ENCODE data around the gene EID3.
"Not testable (repeated sequence)": the region's sequence is repeated elsewhere in the genome, so short reads cannot be mapped to it uniquely, and the experiment has no call there.

The EID3 gene

DNA sequence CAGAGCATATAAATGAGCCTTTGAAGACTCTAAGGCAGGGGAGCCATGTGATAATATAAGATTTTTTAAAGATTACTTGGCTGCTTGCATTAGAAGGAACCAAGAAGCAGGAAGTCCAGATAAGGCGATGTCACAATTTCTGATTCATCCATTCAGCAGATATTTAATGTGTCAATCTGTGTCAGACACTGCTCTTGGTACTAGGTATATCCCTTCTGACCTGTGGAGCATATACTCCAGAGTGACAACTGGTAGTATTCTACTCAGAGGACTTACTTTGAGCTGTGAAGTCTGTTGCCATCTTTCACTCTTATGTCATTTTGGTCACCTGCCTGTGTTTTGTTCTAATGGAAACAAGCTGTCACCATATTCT lies 10.7 kb downstream of the EID3 start:
- DNase-seq = no peak

DNA sequence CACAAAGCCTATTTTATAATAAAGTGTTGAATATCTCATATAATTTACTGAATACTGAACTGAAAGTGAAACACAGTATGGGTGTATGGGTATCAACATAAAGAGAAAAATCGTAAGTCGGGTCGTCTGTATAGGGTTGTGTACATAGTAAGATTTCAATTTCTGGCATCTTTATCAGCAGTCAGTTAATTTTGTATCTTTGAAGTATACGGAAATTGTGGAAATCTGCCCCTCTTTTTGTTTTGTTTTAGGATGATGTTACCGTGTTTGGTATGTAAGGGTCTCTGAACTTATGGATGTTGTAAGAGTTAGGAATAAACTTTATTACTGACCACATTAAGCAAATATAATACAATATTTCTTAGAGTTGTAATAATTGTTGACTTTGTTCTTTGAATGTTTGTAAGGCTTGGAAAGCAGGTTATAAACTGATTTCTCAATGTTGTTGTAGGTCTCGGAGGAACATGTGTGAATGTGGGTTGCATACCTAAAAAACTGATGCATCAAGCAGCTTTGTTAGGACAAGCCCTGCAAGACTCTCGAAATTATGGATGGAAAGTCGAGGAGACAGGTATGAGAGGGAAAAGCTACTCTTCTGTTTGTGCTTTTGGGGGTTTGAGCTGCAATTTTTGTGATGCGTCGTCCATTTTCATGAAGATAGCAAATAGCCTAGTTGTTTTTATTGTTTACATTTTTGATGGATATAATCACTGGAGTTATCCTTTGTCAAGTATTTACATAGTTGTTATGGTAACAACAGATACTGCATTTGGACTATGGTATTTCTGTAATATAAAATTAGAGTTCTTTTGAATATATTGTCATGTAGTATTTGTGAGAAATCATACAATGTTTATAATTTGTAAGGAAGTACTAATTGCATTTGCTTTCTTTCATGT lies 12.0 kb downstream of the EID3 start:
- no peak for DNase-seq

DNA sequence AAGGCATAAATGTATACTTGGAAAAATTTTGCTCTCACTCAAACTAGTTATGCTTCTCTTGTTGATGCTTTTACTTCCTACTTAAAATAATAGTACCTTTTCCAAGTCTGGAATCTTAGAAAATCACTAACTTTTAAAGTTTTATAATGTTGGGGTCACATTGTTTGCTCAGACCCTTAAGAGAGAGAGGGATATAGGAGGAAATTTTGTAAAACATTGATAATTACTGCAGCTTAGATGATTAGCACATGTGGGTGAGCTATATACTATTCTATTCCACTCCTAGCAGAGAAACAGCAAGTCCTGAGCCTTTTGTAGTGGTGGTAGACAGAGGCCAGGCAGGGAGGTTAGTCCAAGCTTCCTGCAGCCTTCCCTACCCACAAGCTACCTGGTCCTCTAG lies 13.4 kb downstream of the EID3 start:
- no peak for DNase-seq

DNA sequence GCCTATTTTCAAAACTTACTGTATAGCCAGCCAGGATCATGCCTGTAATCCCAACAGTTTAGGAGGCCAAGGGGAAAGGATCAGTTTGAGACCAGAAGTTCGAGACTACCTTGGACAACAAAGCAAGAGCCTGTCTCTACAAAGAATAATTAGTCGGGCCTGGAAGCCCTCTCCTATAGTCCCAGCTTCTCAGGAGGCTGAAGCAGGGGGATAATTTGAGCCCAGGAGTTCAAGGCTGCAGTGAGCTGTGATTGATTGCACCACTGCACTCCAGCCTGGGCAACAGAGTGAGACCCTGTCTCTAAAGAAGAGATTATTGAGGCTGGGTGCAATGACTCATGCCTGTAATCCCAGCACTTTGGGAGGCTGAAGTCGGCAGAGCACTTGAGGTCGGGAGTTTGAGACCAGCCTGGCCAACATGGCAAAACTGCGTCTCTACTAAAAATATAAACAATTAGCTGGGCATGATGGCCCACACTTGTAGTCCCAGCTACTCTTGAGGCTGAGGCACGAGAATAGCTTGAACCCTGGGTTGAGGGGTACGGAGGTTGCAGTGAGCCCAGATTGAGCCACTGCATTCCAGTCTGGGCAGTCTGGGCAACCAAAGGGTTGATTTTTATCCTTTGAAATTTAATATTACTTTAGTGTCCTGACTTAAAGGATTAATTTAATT lies 14.1 kb downstream of the EID3 start:
- no peak for DNase-seq

DNA sequence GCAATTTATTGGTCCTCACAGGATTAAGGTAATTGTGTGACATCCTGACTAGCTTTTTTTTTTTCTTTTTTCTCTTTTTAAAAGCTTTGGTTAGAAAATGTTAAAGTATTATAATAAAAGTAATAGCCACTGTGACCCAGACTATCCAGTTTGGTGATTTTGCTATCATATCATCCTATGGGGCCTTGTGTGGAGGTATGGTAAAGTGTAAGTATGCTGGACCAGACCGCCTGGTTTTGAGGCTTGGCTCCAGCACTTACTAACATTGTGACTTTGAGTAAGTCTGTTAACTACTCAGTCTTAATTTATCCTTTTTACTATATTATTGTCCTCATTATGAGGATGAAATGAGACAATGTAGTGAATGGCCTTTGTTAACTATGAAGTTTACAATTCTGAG lies 15.5 kb downstream of the EID3 start:
- DNase-seq = no peak

DNA sequence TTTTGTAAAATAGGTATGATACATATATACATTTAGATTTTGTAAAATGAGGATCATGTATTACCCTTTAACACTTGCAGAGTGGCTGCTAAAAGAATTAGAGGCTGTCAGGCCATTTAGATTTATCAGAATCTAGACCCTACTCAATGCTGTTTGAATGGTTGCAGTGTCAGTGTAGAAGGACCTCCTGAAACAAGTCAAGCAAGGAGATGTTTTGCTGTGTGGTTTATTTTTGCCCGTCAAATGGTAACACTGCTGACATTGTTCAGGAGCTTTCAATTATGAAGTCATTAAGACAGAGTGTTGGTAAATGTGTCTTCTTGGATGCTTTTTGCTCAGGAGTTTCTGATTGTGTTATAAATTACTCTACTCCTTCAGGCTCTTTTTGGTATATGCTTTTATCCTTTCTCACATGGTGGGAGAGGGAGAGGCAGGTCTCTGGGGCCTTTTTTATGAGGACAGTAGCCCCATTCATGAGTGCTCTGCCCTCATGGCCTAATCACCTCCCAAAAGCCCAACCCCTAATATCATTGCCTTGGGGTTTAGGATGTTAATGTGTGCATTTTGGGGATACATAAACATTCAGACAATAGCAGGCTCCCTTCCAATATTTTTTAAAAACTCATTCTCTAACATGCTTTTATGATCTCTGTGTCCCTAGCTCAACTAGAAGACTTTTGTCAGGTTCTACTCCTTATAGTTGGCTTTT lies 16.5 kb downstream of the EID3 start:
- DNase-seq = no peak

DNA sequence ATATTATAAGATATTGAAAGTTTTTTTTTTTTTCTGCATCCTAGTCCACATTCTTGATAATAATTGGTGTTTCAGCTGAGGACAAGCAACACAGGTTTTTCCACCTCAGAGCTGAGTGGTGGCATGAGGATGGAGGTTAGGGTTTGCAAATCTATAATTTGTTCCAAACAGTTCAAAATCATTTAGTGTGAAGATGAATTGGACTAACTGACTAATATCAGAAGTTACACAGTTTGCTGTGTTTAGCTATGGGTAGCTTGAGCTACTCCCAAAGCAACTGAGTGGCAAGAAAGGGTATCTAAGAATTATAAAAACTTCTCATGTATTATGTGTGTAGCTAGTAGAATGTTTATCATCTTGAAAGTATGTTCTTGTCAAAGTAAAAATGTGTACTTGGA lies 17.1 kb downstream of the EID3 start:
- DNase-seq = no peak

DNA sequence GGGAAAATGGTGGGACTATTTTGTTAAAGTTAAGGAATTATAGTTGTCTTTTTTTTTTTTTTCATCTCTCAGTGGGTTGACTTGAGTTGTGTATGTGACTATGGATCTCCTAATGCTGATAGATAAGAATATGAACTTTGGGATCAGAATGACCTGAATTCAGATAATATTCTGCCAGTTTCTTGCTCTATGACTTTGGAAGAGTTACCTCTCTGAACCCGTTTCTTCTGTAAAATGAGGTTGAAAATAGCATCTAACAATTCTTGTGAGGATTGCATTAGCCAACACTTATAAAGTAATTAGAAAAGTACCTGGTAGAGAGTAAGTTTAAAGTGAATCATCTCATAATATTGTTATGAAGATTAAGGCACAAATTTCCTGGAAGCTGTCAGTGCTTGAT lies 18.4 kb downstream of the EID3 start:
- no peak for DNase-seq

DNA sequence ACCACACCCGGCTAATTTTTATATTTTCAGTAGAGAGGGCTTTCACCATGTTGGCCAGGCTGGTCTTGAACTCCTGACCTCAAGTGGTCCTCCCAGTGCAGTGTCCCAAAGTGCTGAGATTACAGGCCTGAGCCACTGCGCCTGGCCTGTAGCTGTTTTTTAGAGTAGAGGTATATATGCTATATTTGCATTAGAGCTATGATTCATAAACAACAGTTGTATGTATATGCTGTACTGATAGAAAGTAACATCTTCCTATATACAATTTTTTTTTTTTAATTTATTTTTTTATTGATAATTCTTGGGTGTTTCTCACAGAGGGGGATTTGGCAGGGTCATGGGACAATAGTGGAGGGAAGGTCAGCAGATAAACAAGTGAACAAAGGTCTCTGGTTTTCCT lies 19.0 kb downstream of the EID3 start:
- DNase-seq = not testable (repeated sequence)

DNA sequence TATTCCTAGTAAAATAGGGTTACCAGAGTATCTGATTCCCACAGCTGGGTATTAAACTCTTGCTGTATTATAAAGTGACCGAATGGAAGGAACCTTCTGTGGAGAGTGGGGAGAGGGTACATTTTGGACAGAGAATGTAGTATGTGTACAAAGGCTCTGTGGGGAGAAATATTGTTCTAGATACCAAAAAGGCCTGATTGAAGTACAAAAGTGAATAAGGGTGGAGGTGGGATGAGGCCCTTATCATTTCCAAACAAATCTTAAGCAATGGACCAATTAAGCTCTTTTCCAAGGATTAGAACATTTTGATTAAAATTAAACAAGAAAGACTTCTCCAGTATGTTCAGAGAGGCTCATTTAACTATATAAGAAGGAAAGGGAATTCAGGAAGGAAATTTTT lies 20.4 kb downstream of the EID3 start:
- no peak for DNase-seq

DNA sequence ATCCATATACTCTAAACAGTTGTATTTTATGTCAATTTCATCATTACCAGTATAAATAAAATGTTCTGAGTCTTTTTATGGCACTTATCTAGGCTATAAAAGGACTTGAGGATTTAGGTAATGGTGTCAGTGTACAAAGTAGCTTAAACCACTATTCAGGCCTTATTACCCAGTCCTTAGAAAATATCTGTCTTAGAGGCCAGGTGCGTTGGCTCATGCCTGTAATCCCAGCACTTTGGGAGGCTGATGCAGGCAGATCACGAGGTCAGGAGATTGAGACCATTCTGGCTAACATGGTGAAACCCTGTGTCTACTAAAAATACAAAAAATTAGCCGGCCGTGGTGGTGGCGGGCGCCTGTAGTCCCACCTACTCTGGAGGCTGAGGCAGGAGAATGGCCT lies 24.7 kb downstream of the EID3 start:
- not testable (repeated sequence) for DNase-seq

DNA sequence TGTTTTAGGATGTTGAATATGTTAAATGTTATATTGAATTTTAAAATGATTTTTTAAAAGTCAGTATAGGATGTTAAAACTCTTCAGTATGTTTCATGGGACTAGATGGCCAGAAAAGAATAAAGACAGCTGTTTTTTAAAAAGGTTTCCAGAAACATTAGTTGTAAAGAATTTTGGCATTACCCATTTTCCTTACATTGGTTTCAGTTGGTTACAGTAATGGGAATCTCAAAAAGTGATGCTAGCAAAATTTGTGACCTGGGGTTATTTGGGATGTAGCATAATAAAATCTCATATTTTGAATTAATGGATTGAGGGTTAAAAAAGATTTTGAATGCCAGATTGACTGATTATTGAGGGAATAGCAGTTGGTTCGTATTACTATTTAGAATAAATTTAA lies 25.3 kb downstream of the EID3 start:
- no peak for DNase-seq

DNA sequence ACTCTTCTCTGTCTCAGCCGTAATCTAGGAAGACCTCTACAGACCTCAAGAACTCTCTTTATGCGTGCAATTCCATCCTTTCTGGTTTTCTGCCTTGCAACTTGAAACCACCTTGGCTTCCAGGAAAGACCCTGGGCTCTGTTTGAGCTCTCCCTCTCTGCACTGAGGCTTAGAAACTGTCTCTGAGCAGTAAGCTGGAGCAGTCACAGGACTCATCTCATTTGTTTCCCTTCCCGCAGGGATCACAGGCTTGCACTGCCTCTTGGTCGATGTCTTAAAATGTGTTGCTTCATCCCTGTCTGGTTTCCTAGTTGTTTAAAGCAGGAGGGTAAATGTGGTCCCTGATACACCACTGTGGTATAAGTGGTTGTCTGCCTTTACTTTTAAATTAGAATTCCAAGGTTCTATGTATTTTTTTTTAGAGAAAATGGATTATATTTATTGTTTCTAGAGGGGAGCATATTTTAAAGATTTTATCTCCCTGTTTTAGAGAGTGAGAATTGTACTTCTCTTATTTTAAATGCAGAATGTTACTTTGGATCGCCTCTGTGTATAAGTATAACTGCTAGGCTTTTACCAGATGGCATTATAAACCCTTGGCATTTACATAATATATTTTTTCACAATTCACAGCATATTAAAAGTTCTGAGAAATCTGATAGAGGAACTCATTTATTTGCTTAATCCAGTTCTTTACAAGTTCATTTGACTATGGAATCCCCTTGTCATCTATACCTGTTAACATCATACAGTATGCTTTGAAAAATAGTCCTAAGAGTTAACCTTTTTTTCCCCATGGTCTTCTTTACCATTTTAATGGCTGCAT lies 26.4 kb downstream of the EID3 start:
- DNase-seq = no peak

DNA sequence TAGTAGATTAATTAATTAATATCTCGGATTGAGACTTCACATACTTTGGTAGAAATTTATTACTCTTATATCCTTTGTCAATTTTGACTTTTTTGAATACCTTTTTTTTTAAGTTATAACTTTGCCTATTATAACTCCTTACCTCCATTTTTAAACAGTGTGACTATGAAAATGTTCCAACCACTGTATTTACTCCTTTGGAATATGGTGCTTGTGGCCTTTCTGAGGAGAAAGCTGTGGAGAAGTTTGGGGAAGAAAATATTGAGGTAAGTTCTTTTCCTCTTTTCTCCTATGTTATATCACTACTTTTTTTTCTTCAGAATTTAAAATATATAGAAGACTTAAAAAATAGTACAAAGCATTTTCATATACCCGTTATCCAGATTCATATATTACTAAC lies 27.8 kb downstream of the EID3 start:
- no peak for DNase-seq

DNA sequence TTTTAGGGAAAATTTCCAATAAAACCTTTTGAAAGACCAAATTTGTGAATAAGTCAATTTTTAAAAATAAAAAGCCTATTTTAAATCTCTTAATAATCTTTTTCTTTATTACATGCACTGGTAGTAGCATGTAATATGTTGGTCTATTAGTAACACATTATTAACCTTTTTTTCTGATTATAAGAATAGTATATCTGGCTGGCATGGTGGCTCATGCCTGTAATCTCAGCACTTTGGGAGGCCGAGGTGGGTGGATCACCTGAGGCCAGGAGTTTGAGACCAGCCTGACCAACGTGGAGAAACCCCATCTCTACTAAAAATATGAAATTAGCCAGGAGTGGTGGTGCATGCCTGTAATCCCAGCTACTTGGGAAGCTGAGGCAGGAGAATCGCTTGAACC lies 28.7 kb downstream of the EID3 start:
- not testable (repeated sequence) for DNase-seq

DNA sequence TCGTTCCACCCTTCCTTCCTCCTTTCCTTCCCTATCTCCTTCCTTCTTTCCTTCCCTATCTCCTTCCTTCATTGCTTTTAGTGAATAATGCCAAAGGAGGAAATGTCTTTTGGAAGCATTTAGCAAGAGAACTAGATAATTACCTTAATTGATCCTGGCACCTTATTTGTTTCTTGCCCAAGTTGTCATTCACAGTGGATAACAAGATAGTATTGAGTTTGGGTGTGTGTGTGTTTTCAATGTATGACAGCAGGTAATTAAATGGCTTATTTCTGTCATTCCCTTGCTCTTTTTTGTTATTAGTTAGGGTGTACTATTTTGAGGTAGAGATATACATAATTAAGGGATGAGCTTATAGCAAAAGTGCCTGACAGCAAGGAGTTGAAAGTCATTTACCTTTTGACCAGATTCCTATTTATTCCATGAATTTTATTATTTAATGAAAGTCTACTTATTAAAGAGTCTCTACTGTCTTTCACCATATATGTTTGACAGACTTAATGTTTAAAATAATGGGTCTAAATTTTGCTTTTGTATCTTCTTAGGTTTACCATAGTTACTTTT lies 30.2 kb downstream of the EID3 start:
- no peak for DNase-seq

DNA sequence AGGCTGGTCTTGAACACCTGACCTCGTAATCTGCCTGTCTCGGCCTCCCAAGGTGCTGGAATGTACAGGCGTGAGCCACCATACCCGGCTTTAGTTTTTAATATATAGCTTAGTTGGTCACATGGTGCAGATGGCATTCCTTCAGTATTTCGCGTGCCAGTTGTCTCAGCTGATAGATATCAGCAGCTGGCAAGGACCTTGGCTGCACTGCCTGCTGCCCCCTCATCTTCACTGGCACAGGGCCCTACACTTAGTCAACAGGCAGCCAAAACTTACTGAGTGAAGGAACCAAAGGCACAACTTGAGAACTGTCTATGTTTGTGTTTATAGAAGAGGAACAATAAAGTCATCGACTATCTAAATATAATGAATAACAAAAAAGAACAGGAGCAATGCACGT lies 31.0 kb downstream of the EID3 start:
- DNase-seq = no peak

DNA sequence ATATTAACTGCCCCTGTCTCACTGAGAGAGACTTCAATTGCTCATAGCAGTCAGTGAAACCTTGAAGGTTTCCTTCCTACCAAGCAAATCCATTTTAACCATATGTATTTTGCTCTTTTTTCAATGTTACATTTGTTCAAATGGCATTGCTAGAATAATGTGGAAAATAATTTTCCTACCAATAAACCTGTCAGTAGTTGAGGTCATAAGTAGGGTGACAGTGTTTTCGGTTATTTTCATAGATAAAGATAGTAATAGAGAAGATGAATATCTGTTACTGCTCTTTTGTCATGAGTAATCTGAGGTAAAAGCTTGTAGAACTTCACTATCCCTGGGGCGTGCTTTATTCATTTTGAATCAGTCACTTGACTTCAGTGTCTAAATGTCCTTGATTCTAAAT lies 32.6 kb downstream of the EID3 start:
- no peak for DNase-seq

DNA sequence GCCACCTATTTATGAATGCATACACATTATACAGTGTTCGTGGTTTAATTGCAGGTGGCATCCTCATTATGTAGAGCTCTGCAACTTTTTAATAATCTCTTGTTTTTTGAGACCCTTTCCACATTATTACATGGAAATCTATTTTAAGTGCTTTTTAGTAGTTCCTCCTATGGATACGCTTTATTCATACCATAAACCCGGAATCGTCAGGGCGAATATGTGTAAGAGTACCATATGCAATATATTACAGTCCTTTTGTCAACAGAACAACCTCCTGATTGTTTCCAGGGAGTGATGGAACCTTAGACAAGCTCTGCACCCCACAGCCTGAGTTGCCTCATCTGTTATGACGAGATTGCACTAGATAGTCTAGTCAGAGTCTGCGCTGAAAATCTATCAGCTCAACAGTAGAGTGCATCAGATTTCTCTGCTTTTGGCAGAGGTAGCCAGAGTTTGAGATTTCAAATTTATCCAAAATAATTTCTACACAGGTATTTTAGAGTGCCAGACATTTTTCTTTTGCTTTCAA lies 33.6 kb downstream of the EID3 start:
- DNase-seq = no peak

DNA sequence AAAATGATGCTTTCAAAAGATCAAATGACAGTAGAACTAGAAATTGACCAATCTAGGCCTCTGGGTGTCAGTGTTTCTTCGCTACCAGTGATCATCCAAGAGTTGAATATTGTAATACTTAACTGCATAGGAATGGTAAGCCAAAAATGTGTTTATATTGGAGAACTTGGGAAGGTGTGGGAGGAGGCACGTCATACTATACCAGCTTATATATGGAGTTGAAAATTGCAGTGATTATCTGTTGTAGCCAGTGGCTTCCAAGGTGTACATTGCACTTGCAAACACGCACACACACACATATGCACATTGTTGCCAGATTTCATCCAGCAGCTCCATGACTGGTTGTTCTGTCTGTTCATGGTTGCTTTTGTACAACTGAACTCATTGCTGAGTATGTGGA lies 36.1 kb downstream of the EID3 start:
- DNase-seq = no peak

DNA sequence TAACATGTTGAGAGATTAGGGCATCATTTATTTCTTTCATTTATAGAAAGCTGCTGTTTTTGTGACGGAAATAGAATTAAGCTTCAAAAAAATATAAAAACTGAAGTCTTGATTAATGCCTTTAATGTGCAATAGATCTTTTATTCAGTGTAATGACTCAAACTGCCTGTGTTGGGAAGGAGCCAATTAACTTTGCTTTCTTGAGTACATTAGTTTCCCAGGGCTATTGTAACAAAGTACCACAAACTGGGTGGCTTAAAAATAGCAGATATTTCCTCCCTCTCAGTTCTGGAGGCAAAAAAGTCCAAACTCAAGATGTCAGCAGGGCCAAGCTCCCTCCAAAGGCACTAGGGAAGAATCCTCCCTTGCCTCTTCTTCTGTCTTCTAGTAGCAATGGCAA lies 36.6 kb downstream of the EID3 start:
- no peak for DNase-seq

DNA sequence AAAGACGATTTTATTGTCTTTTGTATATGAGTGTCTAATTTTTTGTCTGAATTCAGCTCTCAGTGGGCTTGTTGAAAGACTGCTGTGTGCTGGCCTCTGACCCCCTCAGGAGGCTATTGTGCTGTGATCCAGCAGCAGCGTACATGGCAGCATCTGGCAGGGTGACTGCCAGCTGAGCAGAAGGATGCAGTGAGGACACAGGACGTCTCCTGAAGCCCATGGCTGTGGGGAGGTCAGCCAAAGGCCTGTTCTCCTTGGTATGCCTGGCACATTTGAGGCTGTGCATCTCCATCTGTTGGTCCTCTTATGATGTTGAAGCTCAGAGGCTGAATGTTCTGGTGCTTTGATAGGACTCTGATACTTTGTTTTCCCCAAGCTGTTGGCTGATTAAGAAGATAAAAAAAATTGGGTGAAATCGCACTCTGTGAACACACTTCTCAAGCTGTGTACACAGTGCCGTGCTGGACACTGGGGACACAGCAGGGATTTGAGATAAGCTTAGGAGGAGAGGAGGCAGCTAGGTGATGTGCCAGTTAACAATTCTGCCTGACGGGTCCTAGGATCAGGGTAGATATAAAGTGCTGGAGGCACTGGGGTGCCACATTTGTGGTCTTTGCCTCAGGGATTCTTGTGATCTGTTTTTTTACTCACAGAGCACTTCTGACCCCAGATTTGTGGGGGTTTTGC lies 37.5 kb downstream of the EID3 start:
- no peak for DNase-seq
